ENCODE measurements around the gene YIPF5.
A peak's percentile ranks its signal among the peaks of the same experiment; 100 is the strongest.

Gene YIPF5

GRCh38 chr5:144125163-144125726 lies 45.2 kb downstream of the YIPF5 start:
- DNase-seq (ENCODE audit: low spot score), result no peak

GRCh38 chr5:144122641-144123040 lies 47.8 kb downstream of the YIPF5 start:
- DNase-seq (ENCODE audit: low spot score), result no peak

- no peak for DNase-seq (ENCODE audit: low spot score)
Measured at GRCh38 chr5:144122081-144122480, 48.4 kb downstream of the YIPF5 start.

- peak; percentile 22 for DNase-seq (ENCODE audit: low spot score)
Measured at GRCh38 chr5:144121577-144121976, 48.9 kb downstream of the YIPF5 start.

GRCh38 chr5:144120661-144121180 lies 49.7 kb downstream of the YIPF5 start:
- DNase-seq (ENCODE audit: low spot score), result no peak

- no peak for DNase-seq (ENCODE audit: low spot score)
Measured at GRCh38 chr5:144117412-144117811, 53.0 kb downstream of the YIPF5 start.

- DNase-seq (ENCODE audit: low spot score), result no peak
Measured at GRCh38 chr5:144114571-144114970, 55.9 kb downstream of the YIPF5 start.

Data from AG20443 (cell line).